Stimulated activated CD4-positive, alpha-beta T cell treated with anti-CD3 and anti-CD28 coated beads, TNF-alpha, amount 100 ng/mL, for 48 hours (primary cell): ENCODE measurements around the gene IDI2.
"Not testable (repeated sequence)": the region's sequence is repeated elsewhere in the genome, so short reads cannot be mapped to it uniquely, and the experiment has no call there.

ENCODE experiments used
- DNase-seq, 3 donors: peaks; one replicate each; pipeline ENCODE4 v3.0.0-alpha.2; 2020; ENCODE audit warnings: low read depth in 3 of 3

Gene IDI2

GRCh38 chr10:1025683-1026082, at the start of gene IDI2:
Gene IDI2 (minus strand): TSS chr10:1025859. CDS start chr10:1024723, 1,136 bp downstream.
- no peak for DNase-seq

- DNase-seq: no peak
Measured at GRCh38 chr10:1074748-1075308, 49.2 kb upstream of the IDI2 start.

- no peak for DNase-seq
Measured at GRCh38 chr10:1074052-1074747, 48.5 kb upstream of the IDI2 start.

GRCh38 chr10:1070919-1071318, 45.3 kb upstream of the IDI2 start:
- no peak for DNase-seq

GRCh38 chr10:1068380-1069361, 43.0 kb upstream of the IDI2 start:
- no peak for DNase-seq

GRCh38 chr10:1066734-1067133, 41.1 kb upstream of the IDI2 start:
- not testable (repeated sequence) for DNase-seq

- DNase-seq: no peak
Measured at GRCh38 chr10:1064964-1065247, 39.2 kb upstream of the IDI2 start.

GRCh38 chr10:1063232-1063865, 37.7 kb upstream of the IDI2 start:
- no peak for DNase-seq

GRCh38 chr10:1061930-1062774, 36.5 kb upstream of the IDI2 start:
- no peak for DNase-seq

- DNase-seq: no peak
Measured at GRCh38 chr10:1059902-1060301, 34.2 kb upstream of the IDI2 start.

- DNase-seq: no peak
Measured at GRCh38 chr10:1058017-1058416, 32.4 kb upstream of the IDI2 start.

GRCh38 chr10:1057106-1057657, 31.5 kb upstream of the IDI2 start:
- DNase-seq: no peak

- peak; percentile 75 to 86 (median 77) for DNase-seq
Measured at GRCh38 chr10:1056326-1057105, 30.9 kb upstream of the IDI2 start, which contains the start of gene WDR37. Gene WDR37 (plus strand): TSS chr10:1056385. CDS start chr10:1072156, 15,771 bp downstream.

GRCh38 chr10:1054684-1055083, 29.0 kb upstream of the IDI2 start:
- DNase-seq: no peak

- no peak for DNase-seq
Measured at GRCh38 chr10:1050554-1050953, 24.9 kb upstream of the IDI2 start.

GRCh38 chr10:1050145-1050544, 24.5 kb upstream of the IDI2 start:
- DNase-seq: no peak

GRCh38 chr10:1049425-1049958, 23.8 kb upstream of the IDI2 start:
- DNase-seq: peak in 1 of 3 donors; percentile 24

GRCh38 chr10:1048732-1049424, 23.2 kb upstream of the IDI2 start, which contains the start of gene IDI1:
Gene IDI1 (minus strand): TSS chr10:1049119. CDS start chr10:1049003, 116 bp downstream.
- DNase-seq: peak; percentile 92 to 95 (median 92)

- DNase-seq: no peak
Measured at GRCh38 chr10:1048349-1048731, 22.7 kb upstream of the IDI2 start.
